Stimulated activated CD4-positive, alpha-beta T cell treated with anti-CD3 and anti-CD28 coated beads, Interleukin-1b, Interleukin-23, amount 100 ng/mL, for 24 hours (primary cell): ENCODE data around the gene RTN3.
"Not testable (repeated sequence)": the region's sequence is repeated elsewhere in the genome, so short reads cannot be mapped to it uniquely, and the experiment has no call there.

ENCODE experiments used
- DNase-seq, 4 experiments: peaks; one replicate each; pipeline ENCODE4 v3.0.0-alpha.2; 2020; ENCODE audit warnings: low read depth in 4 of 4, low spot score in 1 of 4

The RTN3 gene

GRCh38 chr11:63682066-63683021 lies 1.0 kb downstream of the RTN3 start:
- no peak for DNase-seq

DNA sequence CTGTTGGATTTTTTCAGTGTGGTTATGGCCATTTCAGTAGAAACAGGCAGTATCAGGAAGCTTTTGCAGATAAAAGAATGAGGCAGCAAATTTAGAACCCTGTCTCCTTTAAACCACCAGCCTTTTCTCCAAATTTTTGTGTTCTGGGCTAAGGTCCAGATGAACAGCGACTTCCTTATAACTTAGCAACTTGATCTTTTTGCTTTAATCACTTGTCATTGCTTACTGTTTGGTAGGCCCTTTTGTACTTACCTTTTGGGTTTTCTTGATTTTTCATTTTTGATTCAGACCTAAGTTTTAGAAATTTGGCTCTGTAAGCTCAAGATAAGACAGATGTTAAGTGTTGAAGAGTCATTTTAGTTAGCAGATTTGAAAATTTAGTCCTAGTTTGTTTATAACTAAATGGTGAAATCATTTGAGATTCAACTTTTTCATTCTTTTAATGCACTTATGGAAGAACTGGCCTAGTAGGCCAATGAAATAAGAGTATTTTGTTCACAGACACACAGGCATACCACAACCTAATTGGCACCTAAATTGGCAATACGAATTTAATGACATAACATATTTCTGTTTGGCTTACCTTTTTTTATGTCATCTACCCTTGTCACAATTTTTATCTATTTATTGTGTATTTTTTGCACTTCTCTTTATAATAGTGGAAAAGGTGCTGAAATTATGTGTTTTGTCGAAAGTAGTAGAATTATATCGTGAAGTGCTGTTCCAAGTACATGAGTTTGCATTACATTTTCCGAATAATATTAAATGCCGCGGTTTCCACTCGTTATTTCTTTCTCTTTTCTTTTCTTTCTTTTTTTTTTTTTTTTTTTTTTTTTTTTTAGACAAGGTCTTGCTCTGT lies 2.1 kb downstream of the RTN3 start:
- no peak for DNase-seq

DNA sequence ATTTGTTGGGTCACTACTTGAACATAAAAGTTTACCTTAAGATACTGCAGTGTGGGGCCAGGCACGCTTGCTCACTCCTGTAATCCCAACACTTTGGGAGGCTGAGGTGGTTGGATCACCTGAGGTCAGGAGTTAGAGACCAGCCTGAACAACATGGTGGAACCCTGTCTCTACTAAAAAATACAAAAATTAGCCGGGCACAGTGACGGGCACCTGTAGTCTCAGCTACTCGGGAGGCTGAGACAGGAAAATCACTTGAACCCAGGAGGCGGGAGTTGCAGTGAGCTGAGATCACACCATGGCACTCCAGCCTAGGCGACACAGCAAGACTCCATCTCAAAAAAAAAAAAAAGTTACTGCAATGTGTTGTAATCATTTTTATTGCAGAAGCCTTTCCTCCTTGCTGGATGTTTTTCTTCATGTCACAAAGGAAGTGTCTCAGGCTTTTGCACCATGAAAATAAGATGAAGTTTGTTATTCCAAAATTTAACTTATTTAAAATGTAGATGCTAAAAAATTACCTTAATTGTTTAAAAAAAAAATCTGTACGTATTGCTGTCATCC lies 3.9 kb downstream of the RTN3 start:
- not testable (repeated sequence) for DNase-seq

- no peak for DNase-seq
Observed at GRCh38 chr11:63686926-63687325, 5.6 kb downstream of the RTN3 start.

DNA sequence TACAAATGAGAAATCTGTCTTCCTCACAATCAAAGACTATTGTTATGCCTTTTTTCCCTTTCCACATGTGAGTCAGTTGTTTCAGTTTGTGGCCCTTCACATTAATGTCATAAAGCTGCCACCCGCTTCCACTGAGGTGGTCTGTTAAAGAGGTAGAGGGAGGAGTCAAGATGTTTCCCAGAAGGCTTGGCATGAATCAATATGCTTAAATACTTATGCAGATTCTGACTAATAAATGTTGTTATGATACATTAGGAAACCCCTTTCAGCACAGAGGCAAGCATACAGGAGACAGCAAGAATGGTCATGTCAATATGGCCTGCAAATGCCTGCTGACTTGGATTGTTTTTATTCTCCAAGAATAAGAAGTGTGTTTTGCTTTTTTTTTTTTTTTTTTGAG lies 6.5 kb downstream of the RTN3 start:
- no peak for DNase-seq

- DNase-seq, result no peak
Observed at GRCh38 chr11:63694596-63694995, 13.3 kb downstream of the RTN3 start.

DNA sequence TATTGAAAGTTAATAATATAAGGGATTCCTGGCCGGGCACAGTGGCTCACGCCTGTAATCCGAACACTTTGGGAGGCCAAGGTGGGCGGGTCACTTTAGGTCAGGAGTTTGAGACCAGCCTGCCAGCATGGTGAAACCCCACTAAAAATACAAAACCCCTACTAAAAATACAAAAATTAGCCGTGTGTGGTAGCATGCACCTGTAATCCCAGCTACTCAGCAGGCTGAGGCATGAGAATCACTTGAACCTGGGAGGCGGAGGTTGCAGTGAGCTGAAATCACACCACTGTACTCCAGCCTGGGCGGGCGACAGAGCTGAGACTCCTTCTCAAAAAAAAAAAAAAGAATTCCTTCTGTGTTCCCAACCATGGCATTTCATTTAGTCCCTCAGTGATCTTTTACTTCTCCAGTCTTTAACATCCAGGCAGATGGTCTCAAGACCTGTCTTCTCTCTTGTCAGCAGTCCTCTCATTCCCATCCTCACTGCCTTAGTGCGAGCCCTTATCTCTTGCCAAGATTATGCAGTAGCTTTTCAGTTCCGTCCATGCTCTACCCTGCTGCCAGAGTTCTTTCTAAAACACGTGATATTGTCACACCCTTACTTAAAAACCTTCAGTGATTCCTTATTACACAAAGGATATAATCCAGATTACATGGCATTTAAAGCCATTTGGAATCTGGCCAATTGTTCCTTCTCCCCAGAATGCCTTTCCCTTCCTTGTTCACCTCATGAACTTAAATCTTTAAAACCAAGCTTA lies 17.9 kb downstream of the RTN3 start:
- DNase-seq, result no peak

DNA sequence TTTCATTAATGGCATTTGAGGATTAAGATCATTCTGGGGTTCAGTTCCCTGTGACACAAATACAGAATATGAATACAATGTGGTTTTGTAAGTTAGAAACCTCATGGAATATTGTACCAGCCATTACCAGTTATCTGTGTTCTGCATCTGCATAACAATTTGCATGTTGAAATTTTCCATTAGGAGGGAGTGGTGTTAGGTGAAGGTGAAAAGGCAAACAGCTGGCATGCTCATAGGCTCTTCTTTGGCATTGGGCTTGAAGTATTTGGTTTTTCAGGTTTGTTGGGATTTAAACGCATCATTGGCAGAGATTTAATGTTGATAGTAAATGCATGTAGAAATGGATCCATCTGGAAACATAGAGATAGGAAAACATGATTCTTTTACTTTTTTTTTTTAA lies 18.6 kb downstream of the RTN3 start:
- no peak for DNase-seq

DNA sequence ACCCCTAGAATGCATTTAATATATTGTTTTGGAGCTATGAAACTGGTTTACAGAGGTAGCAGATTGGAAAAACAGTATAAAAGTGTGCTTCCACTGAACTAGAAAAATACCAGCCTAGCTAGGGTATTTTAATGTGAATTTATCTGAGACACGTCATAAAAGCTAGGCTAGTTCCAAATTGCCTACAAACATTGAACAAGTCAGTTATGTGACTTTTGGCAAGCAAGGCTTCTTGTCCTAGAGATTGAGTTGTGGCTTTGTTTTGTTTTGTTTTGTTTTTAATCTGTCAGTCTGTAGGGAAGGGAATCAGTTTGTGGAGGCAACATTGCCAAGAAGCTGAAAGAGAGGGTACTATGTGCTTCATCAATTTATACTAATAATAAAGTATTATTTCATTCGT lies 24.2 kb downstream of the RTN3 start:
- DNase-seq, result no peak

- no peak for DNase-seq
Observed at GRCh38 chr11:63708764-63709163, 27.5 kb downstream of the RTN3 start.

DNA sequence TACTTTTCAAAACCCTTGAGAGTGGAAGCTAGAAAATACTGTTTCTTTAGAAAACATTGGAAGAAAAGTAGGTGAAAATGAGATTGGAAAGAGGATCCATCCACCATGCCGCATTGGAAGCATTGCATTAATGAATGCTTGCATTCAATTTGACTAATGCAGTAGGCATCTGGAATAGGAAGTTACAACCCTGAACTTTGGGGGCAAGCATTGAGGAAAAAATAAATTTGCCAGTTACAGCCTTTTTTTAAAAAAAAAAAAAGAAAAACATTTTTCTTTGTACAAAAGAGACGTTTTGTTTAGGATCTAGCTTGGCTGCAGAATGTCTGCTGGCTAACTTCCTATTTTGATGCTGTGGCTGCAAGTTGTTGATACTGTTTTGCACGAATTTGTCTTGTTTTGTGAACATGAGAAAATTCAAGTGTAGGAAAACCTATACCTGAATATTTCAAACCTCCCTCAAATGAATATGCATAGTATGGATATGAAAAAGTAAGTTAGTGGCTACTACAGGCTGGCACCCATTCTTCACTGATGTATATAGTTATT lies 28.1 kb downstream of the RTN3 start:
- DNase-seq, result no peak

DNA sequence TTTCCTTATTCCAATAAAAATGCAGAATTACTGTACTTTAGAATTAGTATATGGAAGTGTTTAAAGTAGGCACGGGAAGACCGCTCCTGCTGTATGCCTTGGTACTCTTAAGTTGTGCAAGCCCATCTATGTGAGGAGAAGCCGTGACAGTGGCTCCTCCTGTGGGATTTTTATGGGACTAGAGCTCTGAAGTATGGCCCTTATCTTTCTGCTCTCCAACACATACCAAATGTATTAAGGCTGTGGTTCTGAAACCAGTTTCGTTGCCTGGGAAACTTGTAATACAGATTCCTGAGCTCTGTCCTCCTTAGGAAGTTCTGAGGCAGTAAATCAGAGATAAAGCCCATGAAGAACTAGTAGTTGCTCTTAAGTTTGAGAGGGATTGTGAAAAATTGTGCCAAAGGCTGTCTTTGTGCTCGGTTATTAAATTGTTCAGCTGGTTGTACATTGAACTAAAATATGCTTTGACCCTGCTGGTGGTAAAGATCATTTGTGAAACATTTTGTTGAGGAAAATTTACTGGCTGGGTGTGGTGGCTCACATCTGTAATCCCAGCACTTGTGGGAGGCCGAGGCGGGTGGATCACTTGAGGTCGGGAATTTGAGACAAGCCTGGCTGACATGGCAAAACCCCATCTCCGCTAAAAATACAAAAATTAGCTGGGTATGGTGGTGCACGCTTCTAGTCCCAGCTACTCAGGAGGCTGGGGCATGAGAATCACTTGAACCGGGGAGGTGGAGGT lies 29.3 kb downstream of the RTN3 start:
- no peak for DNase-seq

DNA sequence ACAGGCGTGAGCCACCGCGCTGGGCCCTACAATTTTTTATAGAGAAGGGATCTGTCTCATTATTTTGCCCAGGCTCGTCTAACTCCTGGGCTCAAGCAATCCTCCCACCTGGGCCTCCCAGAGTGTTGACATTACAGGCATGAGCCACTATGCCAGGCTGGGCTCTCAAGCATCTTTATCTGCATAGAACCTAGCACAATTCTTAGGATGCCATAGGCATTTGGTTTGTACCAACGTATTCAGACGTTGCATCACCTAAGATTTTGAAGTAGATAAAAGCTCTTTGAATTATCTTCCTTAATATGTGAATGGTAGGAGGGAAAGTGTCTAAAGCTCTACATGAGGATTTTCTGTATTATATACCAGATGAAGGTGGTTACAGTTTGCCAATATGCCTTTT lies 30.5 kb downstream of the RTN3 start:
- DNase-seq, result no peak

DNA sequence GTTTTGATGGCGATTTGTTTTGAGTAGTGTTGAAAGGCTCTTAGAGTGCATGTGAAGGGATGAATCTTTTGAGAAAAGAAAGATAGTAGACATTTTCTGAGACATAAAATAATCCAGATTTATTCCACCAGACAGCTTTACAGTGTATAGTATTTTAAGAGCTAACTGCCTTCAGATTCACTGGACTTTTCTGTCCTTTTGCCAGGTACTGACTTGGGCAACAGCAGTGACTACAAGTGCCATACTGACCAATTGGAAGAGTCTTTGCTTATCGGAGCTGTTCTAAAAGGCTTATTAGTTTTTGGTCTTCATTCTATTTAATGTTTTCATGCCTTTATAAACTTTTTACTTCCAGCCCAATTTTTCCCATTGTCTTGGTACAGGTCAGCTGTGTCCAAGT lies 32.5 kb downstream of the RTN3 start:
- DNase-seq, result no peak

DNA sequence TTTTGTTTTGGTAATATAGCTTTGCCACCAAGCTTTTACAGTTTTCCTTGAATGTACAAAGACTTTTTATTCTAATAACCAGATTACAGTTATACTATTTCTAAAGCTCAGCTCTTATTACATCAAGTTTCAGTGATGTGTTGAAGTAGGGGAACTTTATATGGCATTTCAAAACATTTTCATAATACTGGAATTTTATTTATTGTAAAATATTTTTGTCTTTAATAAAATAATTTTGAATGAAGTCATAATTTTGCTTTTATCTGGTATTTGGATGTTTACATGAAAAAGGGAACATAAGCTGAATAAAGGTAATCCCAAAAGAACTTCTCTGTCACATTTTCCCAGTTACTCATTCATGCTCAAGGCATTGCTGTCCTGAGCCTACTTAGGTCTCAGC lies 34.7 kb downstream of the RTN3 start:
- DNase-seq, result no peak

DNA sequence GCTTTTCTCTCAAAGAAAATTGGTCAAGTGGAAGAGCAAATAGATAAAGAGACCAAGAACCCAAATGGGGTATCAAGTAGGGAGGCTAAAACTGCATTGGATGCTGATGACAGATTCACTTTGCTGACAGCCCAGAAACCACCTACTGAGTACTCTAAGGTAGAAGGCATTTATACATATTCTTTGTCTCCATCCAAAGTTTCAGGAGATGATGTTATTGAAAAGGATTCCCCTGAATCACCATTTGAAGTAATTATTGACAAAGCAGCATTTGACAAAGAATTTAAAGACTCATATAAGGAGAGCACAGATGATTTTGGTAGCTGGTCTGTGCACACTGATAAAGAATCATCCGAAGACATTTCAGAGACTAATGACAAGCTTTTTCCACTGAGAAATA lies 37.7 kb downstream of the RTN3 start:
- DNase-seq, result no peak

DNA sequence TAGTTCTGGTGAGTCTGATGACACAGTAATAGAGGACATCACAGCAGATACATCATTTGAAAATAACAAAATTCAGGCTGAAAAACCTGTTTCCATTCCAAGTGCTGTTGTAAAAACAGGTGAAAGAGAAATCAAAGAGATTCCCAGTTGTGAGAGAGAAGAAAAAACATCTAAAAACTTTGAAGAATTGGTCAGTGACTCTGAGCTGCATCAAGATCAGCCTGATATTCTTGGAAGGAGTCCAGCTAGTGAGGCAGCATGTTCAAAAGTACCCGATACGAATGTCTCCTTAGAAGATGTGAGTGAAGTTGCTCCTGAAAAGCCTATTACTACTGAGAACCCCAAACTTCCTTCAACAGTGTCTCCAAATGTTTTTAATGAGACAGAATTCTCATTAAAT lies 38.7 kb downstream of the RTN3 start:
- no peak for DNase-seq

GRCh38 chr11:63720611-63721010 lies 39.3 kb downstream of the RTN3 start:
- no peak for DNase-seq

GRCh38 chr11:63729326-63729725 lies 48.0 kb downstream of the RTN3 start:
- DNase-seq, result no peak

DNA sequence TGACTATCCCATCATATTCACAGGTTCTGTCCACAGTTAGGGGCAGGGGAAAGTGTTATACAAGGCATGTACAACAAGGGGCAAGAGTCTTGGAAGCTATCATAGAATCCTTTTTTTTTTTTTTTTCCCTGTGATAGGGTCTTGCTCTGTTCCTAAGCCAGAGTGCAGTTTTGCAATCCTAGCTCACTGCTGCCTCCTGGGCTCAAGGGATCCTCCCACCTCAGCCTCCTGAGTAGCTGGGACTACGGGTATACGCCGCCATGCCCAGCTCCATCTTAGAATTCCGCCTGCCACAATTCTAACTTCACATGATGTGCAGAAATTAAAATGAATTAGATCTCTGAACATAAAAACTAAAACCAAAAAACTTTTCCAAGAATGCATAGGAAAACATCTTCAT lies 55.6 kb downstream of the RTN3 start:
- DNase-seq, result no peak
